Muscle of leg (tissue), 11 donors: Measurements from ENCODE around the gene ETS2. TPM values are rescaled to one million over a fixed set of nuclear protein-coding genes. Genes with fewer than 3 reads are reported as not detected.

ENCODE experiments used
- DNase-seq: peaks from one replicate; pipeline ENCODE4 v3.0.0; 2013
- H3K27ac ChIP-seq: one replicate; pipeline ENCODE4 v1.5.1; 2013; ENCODE audit warnings: mild to moderate bottlenecking, low read length, control low read depth
- H3K27me3 ChIP-seq: one replicate; pipeline ENCODE4 v1.6.1; 2013; ENCODE audit warnings: low read length; ENCODE audit not compliant: control insufficient read depth, insufficient read depth
- H3K36me3 ChIP-seq: one replicate; pipeline ENCODE4 v1.6.1; 2013; ENCODE audit warnings: low read length; ENCODE audit not compliant: control insufficient read depth, insufficient read depth
- H3K4me1 ChIP-seq: one replicate; pipeline ENCODE4 v1.6.1; 2013; ENCODE audit warnings: low read length; ENCODE audit not compliant: control insufficient read depth, insufficient read depth
- H3K4me3 ChIP-seq: one replicate; pipeline ENCODE4 v1.5.1; 2013; ENCODE audit warnings: low read length, control low read depth
- H3K9me3 ChIP-seq: replicated peaks from 2 replicates; pipeline ENCODE4 v1.6.1; 2013; ENCODE audit warnings: low read depth, low read length; ENCODE audit not compliant: control insufficient read depth
- WGBS: methylation state at CpG from one replicate; pipeline ENCODE4 v1.1.5; 2013; ENCODE audit warnings: missing lambda C conversion rate; ENCODE audit not compliant: insufficient coverage; 5-methylcytosine and 5-hydroxymethylcytosine counted together
- polyA plus RNA-seq, 8 donors: library from polyadenylated mRNA; unstranded; fragments of 120-200 nt; gene quantifications; one replicate each; pipeline versions ENCODE4 v1.2.1 to v1.2.3, GENCODE V29; 2013; ENCODE audit warnings: inconsistent platforms in 1 of 8, low replicate concordance in 1 of 8; ENCODE audit not compliant: insufficient read length in 8 of 8, insufficient read depth in 1 of 8
- total RNA-seq: library from RNA; stranded (reverse); fragments of 120-200 nt; gene quantifications from one replicate; pipeline ENCODE4 v1.2.4, GENCODE V29; 2013

The ETS2 gene
- total and polyA plus RNA-seq, 9 donors: 19.7 to 35.4 (median 27.0) TPM

DNA sequence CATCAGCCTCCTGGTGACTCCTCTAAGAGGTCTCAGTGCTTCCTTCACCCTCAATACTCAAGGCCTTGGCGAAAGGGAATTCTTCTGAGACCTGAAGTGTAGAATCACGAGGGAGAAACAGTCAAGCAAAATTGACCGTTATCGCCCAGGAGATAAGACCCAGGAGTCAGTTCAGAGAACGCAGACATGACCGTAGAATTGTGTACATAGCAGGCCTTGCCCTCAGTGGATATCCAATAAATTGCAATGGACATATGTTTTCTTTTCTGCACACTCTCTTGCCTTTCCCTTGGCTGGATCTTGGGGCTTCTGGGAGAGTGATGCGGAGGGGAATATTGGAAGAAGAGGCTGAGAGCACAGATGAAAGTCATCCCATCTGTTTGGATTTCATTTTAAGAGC lies 15.7 kb upstream of the ETS2 start:
- Histone ChIP-seq H3K4me1 (peaks cover 5% of the 10 kb centered on the region), H3K9me3 (peaks cover 2% of the 10 kb centered on the region), H3K27ac (no peak overlapping the region), H3K27me3 (no peaks in the 10 kb centered on the region), H3K4me3 (no peak overlapping the region), H3K36me3 (no peaks in the 10 kb centered on the region)
- peak; percentile 49 for DNase-seq
- 60% methylated on average over 6 of the region's 7 CpGs for WGBS

GRCh38 chr21:38790961-38791360 lies 14.8 kb upstream of the ETS2 start:
- peaks cover 5% of the 10 kb centered on the region for H3K4me1 ChIP-seq
- H3K4me3 ChIP-seq: no peak overlapping the region
- H3K27me3 ChIP-seq: no peaks in the 10 kb centered on the region
- 33% methylated on average over 1 of the region's 4 CpGs for WGBS
- H3K36me3 ChIP-seq: no peaks in the 10 kb centered on the region
- DNase-seq: peak; percentile 42
- no peak overlapping the region for H3K27ac ChIP-seq
- H3K9me3 ChIP-seq: peaks cover 2% of the 10 kb centered on the region

DNA sequence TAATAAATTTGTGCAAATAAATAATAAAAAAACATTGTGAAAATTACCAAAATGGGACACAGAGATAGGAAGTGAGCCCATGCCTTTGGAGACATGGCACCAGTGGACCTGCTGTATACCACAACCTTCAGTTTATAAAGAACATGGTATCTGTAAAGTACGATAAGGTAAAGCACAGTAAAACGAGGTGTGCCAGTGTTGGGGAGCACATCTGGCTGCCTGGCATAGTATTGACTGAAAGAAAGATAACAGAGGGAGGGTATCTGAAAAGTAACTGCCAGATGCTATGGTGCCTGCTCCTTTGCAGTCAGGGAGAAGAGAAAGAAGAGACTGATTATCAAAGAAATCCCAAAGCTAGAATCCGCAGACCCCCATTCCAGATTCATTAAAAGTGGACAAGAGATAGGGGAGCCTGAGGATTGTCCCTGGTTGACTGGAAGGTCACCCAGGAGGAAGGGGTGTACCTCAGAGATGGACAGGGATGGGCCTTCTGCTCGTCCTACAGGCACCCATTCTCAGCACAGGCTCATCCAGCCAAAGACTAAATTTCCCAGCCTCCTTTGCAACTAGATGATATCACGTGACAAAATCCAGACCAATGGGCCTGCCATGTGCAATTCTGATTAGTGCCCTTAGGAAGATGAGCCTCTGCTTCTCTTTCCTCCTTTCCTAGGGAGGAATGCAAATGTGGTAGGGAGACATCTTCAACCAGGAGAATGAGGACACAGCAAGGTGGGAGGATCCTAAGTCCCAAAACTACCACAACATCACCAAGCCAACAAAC lies 12.9 kb upstream of the ETS2 start:
- H3K36me3 ChIP-seq: no peaks in the 10 kb centered on the region
- no peak for DNase-seq
- no peak overlapping the region for H3K27ac ChIP-seq
- H3K9me3 ChIP-seq: peaks cover 2% of the 10 kb centered on the region
- no peaks in the 10 kb centered on the region for H3K27me3 ChIP-seq
- H3K4me3 ChIP-seq: no peak overlapping the region
- H3K4me1 ChIP-seq: peaks cover 8% of the 10 kb centered on the region
- WGBS: 83% methylated on average over 3 of the region's 5 CpGs

GRCh38 chr21:38793926-38794713 lies 11.6 kb upstream of the ETS2 start:
- Histone ChIP-seq H3K27me3 (no peaks in the 10 kb centered on the region), H3K4me3 (no peak overlapping the region), H3K4me1 (peaks cover 3% of the 10 kb centered on the region), H3K27ac (no peak overlapping the region), H3K36me3 (no peaks in the 10 kb centered on the region), H3K9me3 (peaks cover 2% of the 10 kb centered on the region)
- WGBS: 77% methylated on average over 11 of the region's 16 CpGs
- no peak for DNase-seq

- WGBS: 73% methylated on average over 6 of the region's 6 CpGs
These were observed 10.8 kb upstream of the ETS2 start for GRCh38 chr21:38794978-38795377.

GRCh38 chr21:38795475-38795874 lies 10.3 kb upstream of the ETS2 start:
- WGBS: 89% methylated on average over 5 of the region's 8 CpGs
- no peak overlapping the region for H3K27ac ChIP-seq
- DNase-seq: no peak
- no peaks in the 10 kb centered on the region for H3K27me3 ChIP-seq
- H3K4me3 ChIP-seq: no peak overlapping the region
- no peaks in the 10 kb centered on the region for H3K36me3 ChIP-seq
- peaks cover 3% of the 10 kb centered on the region for H3K4me1 ChIP-seq
- peaks cover 2% of the 10 kb centered on the region for H3K9me3 ChIP-seq

More at GRCh38 chr21:38794978-38795377, 10.8 kb upstream of the ETS2 start:
- Histone ChIP-seq H3K4me3 (no peak overlapping the region), H3K27ac (no peak overlapping the region), H3K4me1 (peaks cover 3% of the 10 kb centered on the region), H3K9me3 (peaks cover 2% of the 10 kb centered on the region), H3K27me3 (no peaks in the 10 kb centered on the region), H3K36me3 (no peaks in the 10 kb centered on the region)
- DNase-seq: no peak

DNA sequence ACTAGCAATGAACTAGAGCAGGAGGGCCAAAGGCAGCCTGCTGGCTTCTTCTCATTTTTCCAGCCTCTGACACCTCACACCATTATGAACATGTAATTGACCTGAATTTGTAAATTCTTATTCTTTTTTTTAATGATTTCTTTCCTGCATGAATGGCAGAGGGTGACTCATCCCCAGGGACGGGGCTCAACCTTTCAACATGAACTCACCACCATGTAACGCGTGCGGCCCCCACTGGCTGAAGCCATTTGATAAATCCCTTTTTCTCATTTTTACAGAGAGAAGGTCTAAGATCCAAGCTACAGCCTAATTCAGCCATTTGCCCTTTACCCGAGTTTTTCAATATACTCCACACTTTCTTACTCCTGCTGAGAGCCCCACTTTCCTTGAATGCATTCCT lies 9.3 kb upstream of the ETS2 start:
- no peaks in the 10 kb centered on the region for H3K36me3 ChIP-seq
- no peak overlapping the region for H3K27ac ChIP-seq
- peaks cover 3% of the 10 kb centered on the region for H3K4me1 ChIP-seq
- peaks cover 2% of the 10 kb centered on the region for H3K9me3 ChIP-seq
- H3K27me3 ChIP-seq: no peaks in the 10 kb centered on the region
- H3K4me3 ChIP-seq: no peak overlapping the region
- DNase-seq: peak; percentile 35
- 83% methylated on average over 5 of the region's 5 CpGs for WGBS

DNA sequence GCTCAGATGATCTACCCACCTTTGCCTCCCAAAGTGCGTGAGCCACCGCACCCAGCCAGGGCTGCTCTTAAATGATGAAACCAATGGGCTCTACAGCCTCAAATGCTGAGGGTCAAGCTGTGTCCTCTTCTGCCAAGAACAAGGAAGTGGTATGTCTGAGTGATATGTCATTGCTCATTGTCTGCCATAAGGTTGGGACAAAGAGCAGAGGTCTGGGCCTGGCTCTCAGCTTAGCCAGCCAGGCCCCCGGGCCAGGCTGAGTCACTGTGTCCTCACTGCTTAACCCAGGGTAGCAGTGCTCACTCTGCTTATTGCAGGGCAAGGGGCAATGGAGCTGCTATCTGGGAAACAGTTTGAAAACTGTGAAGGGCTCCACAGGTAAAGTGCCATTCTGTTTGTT lies 8.3 kb upstream of the ETS2 start:
- Histone ChIP-seq H3K36me3 (no peaks in the 10 kb centered on the region), H3K27me3 (no peaks in the 10 kb centered on the region), H3K9me3 (no peaks in the 10 kb centered on the region), H3K4me3 (no peak overlapping the region), H3K27ac (no peak overlapping the region), H3K4me1 (peaks cover 3% of the 10 kb centered on the region)
- WGBS: 89% methylated on average over 3 of the region's 3 CpGs
- DNase-seq: no peak

GRCh38 chr21:38798081-38798480 lies 7.6 kb upstream of the ETS2 start:
- Histone ChIP-seq H3K27me3 (no peaks in the 10 kb centered on the region), H3K36me3 (no peaks in the 10 kb centered on the region), H3K4me3 (no peak overlapping the region), H3K9me3 (no peaks in the 10 kb centered on the region), H3K27ac (no peak overlapping the region), H3K4me1 (peaks cover 3% of the 10 kb centered on the region)
- DNase-seq: no peak
- 90% methylated on average over 3 of the region's 6 CpGs for WGBS

- no peaks in the 10 kb centered on the region for H3K36me3 ChIP-seq
- H3K9me3 ChIP-seq: no peaks in the 10 kb centered on the region
- H3K27me3 ChIP-seq: no peaks in the 10 kb centered on the region
- peaks cover 3% of the 10 kb centered on the region for H3K4me1 ChIP-seq
- no peak for DNase-seq
- H3K27ac ChIP-seq: no peak overlapping the region
- WGBS: 77% methylated on average over 4 of the region's 7 CpGs
- no peak overlapping the region for H3K4me3 ChIP-seq
These were observed 7.2 kb upstream of the ETS2 start for GRCh38 chr21:38798481-38798882.
